ENCODE data around the gene STOML1.

The STOML1 gene

GRCh38 chr15:74032606-74033561 is 40.8 kb upstream of the STOML1 start:
- Histone ChIP-seq H3K9ac (ENCODE audit: low read length) (no peak overlapping the region), H3K36me3 (replicated peaks; ENCODE audit: insufficient read depth, low read length) (no peaks in the 10 kb centered on the region)

DNA sequence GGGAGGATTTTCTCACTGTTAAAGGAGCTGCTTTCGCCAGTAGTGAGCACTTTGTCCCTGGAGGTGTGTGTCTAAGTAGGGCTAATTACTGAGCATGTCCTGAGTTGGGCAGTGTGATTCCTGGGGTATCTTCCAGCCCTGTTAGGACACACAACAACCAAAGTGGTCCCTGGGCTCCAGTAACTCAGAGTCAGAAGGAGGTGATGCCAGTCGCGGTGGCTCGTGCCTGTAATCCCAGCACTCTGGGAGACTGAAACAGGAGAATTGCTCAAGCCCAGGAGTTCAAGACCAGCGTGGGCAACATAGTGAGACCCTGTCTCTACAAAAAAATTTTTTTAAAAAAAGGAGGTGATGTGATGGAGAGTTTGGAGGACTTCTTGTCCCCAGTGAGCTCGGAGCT is 40.0 kb upstream of the STOML1 start:
- H3K9me2 ChIP-seq (replicated peaks; ENCODE audit: insufficient read depth, low read length) = no peaks in the 10 kb centered on the region
- no peak for TF ChIP-seq CTCF (IDR thresholded peaks at IDR 0.05; ENCODE audit: low read length)
- TF ChIP-seq EZH2 (optimal IDR thresholded peaks at IDR 0.05; ENCODE audit: low read depth, low read length) = no peak
- TF ChIP-seq EZH2phosphoT487 (IDR thresholded peaks at IDR 0.05; ENCODE audit: low read length) = no peak

More at GRCh38 chr15:74032606-74033561, 40.8 kb upstream of the STOML1 start:
- H3K4me2 ChIP-seq (ENCODE audit: low read depth, low read length) = no peak overlapping the region
- H3K4me1 ChIP-seq (ENCODE audit: low read length) = no peaks in the 10 kb centered on the region
- H3K9me2 ChIP-seq (replicated peaks; ENCODE audit: insufficient read depth, low read length) = no peaks in the 10 kb centered on the region
- TF ChIP-seq EZH2phosphoT487 (IDR thresholded peaks at IDR 0.05; ENCODE audit: low read length) = no peak
- TF ChIP-seq EZH2 (optimal IDR thresholded peaks at IDR 0.05; ENCODE audit: low read depth, low read length) = no peak
- TF ChIP-seq CTCF (IDR thresholded peaks at IDR 0.05; ENCODE audit: low read length) = no peak
- no peaks in the 10 kb centered on the region for H3F3A ChIP-seq (ENCODE audit: insufficient read depth, low read length)
- H2AFZ ChIP-seq (ENCODE audit: low read length) = no peak overlapping the region
- H3K27ac ChIP-seq (ENCODE audit: low read length) = no peak overlapping the region
- no peaks in the 10 kb centered on the region for H3K9me3 ChIP-seq (replicated peaks; ENCODE audit: insufficient read depth, low read length)
- no peaks in the 10 kb centered on the region for H3K27me3 ChIP-seq (replicated peaks; ENCODE audit: insufficient read depth, low read length)
- no peak for DNase-seq
- H3K4me3 ChIP-seq (ENCODE audit: low read length) = no peak overlapping the region
- no peaks in the 10 kb centered on the region for H4K20me1 ChIP-seq (ENCODE audit: insufficient read depth, low read length)
- no peaks in the 10 kb centered on the region for H3K79me2 ChIP-seq (ENCODE audit: low read length)

DNA sequence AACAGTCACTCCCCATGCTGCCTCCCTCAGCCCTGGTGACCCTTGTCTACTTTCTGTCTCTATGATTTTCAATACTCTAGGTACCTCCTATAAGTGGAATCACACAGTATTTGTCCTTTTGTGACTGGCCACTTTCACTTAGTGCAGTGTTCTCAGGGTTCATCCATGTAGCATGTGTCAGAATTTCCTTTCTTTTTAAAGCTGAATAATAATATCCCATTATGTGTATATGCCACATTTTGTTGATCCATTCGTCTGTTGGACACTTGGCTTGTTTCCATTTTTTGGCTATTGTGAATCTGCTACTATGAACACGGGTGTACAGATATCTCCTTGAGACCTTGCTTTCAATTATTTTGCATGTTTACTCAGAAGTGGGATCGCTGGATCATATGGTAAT is 36.6 kb upstream of the STOML1 start:
- no peaks in the 10 kb centered on the region for H3K27me3 ChIP-seq (replicated peaks; ENCODE audit: insufficient read depth, low read length)
- H3F3A ChIP-seq (ENCODE audit: insufficient read depth, low read length) = no peaks in the 10 kb centered on the region
- H2AFZ ChIP-seq (ENCODE audit: low read length) = no peak overlapping the region
- H3K4me3 ChIP-seq (ENCODE audit: low read length) = no peak overlapping the region
- no peak overlapping the region for H3K27ac ChIP-seq (ENCODE audit: low read length)
- no peaks in the 10 kb centered on the region for H3K9me3 ChIP-seq (replicated peaks; ENCODE audit: insufficient read depth, low read length)
- no peaks in the 10 kb centered on the region for H3K4me1 ChIP-seq (ENCODE audit: low read length)
- H3K4me2 ChIP-seq (ENCODE audit: low read depth, low read length) = no peak overlapping the region
- DNase-seq = no peak
- H4K20me1 ChIP-seq (ENCODE audit: insufficient read depth, low read length) = no peaks in the 10 kb centered on the region
- no peaks in the 10 kb centered on the region for H3K79me2 ChIP-seq (ENCODE audit: low read length)
- no peaks in the 10 kb centered on the region; the same call in 1 of the 2 replicates for H3K36me3 ChIP-seq (replicated peaks; ENCODE audit: insufficient read depth, low read length)
- TF ChIP-seq EZH2 (optimal IDR thresholded peaks at IDR 0.05; ENCODE audit: low read depth, low read length) = no peak
- TF ChIP-seq CTCF (IDR thresholded peaks at IDR 0.05; ENCODE audit: low read length) = no peak
- TF ChIP-seq EZH2phosphoT487 (IDR thresholded peaks at IDR 0.05; ENCODE audit: low read length) = no peak
- H3K9ac ChIP-seq (ENCODE audit: low read length) = no peak overlapping the region
- no peaks in the 10 kb centered on the region for H3K9me2 ChIP-seq (replicated peaks; ENCODE audit: insufficient read depth, low read length)

More for the DNA sequence above, 40.0 kb upstream of the STOML1 start:
- H3K36me3 ChIP-seq (replicated peaks; ENCODE audit: insufficient read depth, low read length) = no peaks in the 10 kb centered on the region; the same call in 1 of the 2 replicates
- H3K4me2 ChIP-seq (ENCODE audit: low read depth, low read length) = no peak overlapping the region
- no peaks in the 10 kb centered on the region for H3K79me2 ChIP-seq (ENCODE audit: low read length)
- H3F3A ChIP-seq (ENCODE audit: insufficient read depth, low read length) = no peaks in the 10 kb centered on the region
- no peaks in the 10 kb centered on the region for H3K9me3 ChIP-seq (replicated peaks; ENCODE audit: insufficient read depth, low read length)
- no peak for DNase-seq
- no peak overlapping the region for H2AFZ ChIP-seq (ENCODE audit: low read length)
- no peak overlapping the region for H3K9ac ChIP-seq (ENCODE audit: low read length)
- no peak overlapping the region for H3K27ac ChIP-seq (ENCODE audit: low read length)
- H3K4me3 ChIP-seq (ENCODE audit: low read length) = no peak overlapping the region
- H3K4me1 ChIP-seq (ENCODE audit: low read length) = no peaks in the 10 kb centered on the region
- H4K20me1 ChIP-seq (ENCODE audit: insufficient read depth, low read length) = no peaks in the 10 kb centered on the region
- no peaks in the 10 kb centered on the region for H3K27me3 ChIP-seq (replicated peaks; ENCODE audit: insufficient read depth, low read length)

All from MM.1S (cell line).